ENCODE results near the gene ORMDL2. TPM values are rescaled to one million over a fixed set of nuclear protein-coding genes. Genes with fewer than 3 reads are reported as not detected.

The ORMDL2 gene
- total RNA-seq, 4 donors from 2014 or later, result 9.2 to 13.1 (median 11.9) TPM

DNA sequence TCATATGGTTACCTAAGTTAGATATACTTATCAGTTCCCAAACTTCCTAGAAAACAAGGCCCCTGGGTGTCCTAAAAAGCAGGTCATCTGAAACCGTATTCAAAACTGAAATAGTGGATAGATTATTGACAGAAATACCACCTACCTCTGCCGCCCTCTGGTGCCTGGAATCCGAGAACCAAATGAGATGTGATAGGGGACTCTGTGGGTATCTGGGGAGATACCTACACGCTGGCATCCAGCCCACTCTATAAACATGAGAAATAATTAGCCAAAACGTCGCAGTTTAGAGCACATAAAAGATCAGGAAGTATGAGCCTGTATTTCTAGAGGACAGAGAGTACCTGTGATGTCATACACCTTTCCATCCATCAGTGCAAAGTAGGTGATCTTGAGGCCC lies 4.4 kb downstream of the ORMDL2 start:
- Histone ChIP-seq H3K36me3 (peaks cover 0 to 48% of the 10 kb centered on the region in 2 donors), H3K27me3 (no peaks in the 10 kb centered on the region), H3K4me3 (no peak overlapping the region), H3K9me3 (no peaks in the 10 kb centered on the region), H3K27ac (no peak overlapping the region), H3K4me1 (peaks cover 0 to 42% (median 13%) of the 10 kb centered on the region in 3 donors)
- WGBS, 2 donors (ENCODE audit: low coverage in 1 of 2), result 29 to 36% methylated on average over 6 of the region's 6 CpGs
- ATAC-seq, result no peak
- TF ChIP-seq, protein P1, sequence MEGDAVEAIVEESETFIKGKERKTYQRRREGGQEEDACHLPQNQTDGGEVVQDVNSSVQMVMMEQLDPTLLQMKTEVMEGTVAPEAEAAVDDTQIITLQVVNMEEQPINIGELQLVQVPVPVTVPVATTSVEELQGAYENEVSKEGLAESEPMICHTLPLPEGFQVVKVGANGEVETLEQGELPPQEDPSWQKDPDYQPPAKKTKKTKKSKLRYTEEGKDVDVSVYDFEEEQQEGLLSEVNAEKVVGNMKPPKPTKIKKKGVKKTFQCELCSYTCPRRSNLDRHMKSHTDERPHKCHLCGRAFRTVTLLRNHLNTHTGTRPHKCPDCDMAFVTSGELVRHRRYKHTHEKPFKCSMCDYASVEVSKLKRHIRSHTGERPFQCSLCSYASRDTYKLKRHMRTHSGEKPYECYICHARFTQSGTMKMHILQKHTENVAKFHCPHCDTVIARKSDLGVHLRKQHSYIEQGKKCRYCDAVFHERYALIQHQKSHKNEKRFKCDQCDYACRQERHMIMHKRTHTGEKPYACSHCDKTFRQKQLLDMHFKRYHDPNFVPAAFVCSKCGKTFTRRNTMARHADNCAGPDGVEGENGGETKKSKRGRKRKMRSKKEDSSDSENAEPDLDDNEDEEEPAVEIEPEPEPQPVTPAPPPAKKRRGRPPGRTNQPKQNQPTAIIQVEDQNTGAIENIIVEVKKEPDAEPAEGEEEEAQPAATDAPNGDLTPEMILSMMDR (IDR thresholded peaks at IDR 0.05), result peak in 1 of 4 experiments; percentile 16
- no peak for TF ChIP-seq EP300 (IDR thresholded peaks at IDR 0.05)

GRCh38 chr12:55823419-55823818 lies 5.6 kb downstream of the ORMDL2 start:
- TF ChIP-seq POLR2AphosphoS5 (IDR thresholded peaks at IDR 0.05), result no peak
- TF ChIP-seq, protein P1 (IDR thresholded peaks at IDR 0.05), result no peak
- no peak for TF ChIP-seq POLR2A (IDR thresholded peaks at IDR 0.05)
- TF ChIP-seq EP300 (IDR thresholded peaks at IDR 0.05), result no peak
- Histone ChIP-seq H3K27me3 (no peaks in the 10 kb centered on the region), H3K4me3 (no peak overlapping the region), H3K27ac (no peak overlapping the region), H3K36me3 (peaks cover 0 to 51% of the 10 kb centered on the region in 2 donors), H3K4me1 (peaks cover 0 to 51% (median 22%) of the 10 kb centered on the region in 3 donors), H3K9me3 (no peaks in the 10 kb centered on the region)
- no peak for ATAC-seq
- WGBS, 2 donors (ENCODE audit: low coverage in 1 of 2), result 83 to 90% methylated on average over 3 to 4 of the region's 4 CpGs

DNA sequence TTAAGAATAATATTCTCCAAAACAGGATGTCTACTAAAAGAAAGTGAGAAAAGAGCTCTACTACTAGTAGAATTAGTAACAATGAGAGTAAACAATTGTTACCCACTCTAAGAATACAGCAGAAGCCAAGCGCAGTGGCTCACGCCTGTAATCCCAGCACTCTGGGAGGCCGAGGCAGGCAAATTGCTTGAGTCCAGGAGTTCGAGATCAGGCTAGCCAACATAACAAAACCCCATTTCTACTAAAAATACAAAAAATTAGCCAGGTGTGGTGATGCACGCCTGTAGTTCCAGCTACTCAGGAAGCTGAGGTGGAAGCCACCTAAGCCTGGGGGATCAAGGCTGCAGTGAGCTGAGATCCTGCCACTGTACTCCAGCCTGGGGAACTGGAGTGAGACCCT lies 6.9 kb downstream of the ORMDL2 start:
- WGBS, 2 donors (ENCODE audit: low coverage in 1 of 2), result 60 to 80% methylated on average over 1 to 3 of the region's 5 CpGs
- peaks cover 0 to 45% of the 10 kb centered on the region in 2 donors for H3K36me3 ChIP-seq

GRCh38 chr12:55827806-55828205 lies 10.0 kb downstream of the ORMDL2 start:
- no peak for ATAC-seq

More for the DNA sequence above, 6.9 kb downstream of the ORMDL2 start:
- Histone ChIP-seq H3K27ac (no peak overlapping the region), H3K4me3 (no peak overlapping the region), H3K27me3 (no peaks in the 10 kb centered on the region), H3K9me3 (no peaks in the 10 kb centered on the region), H3K4me1 (peaks cover 0 to 50% (median 22%) of the 10 kb centered on the region in 3 donors)
- TF ChIP-seq POLR2AphosphoS5 (IDR thresholded peaks at IDR 0.05) (no peak), POLR2A (IDR thresholded peaks at IDR 0.05) (no peak), EP300 (IDR thresholded peaks at IDR 0.05) (no peak)
- TF ChIP-seq, protein P1 (IDR thresholded peaks at IDR 0.05), result no peak
- ATAC-seq, result no peak

DNA sequence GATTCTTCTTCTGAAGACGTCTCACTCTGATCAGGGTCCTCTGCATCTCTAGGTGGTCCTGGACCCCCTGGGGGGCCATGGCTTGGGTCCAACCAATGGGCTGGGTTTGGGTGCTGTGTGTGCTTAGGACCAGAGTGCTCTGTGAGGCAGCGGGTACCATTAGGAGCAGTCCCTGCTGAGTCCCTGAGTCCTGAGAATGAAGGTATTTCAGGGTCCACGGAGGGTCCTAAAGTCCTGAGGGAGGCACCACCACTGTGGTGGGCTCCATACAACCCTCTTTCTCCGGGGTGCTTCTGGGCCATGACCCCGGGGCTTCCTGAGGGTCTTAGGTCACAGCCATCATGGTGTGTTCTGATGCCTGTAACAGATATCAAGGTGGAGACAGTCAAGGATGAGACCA lies 10.5 kb downstream of the ORMDL2 start:
- peaks cover 0 to 12% of the 10 kb centered on the region in 2 donors for H3K36me3 ChIP-seq
- TF ChIP-seq EP300 (IDR thresholded peaks at IDR 0.05), result no peak
- no peak for TF ChIP-seq POLR2A (IDR thresholded peaks at IDR 0.05)
- no peak for TF ChIP-seq POLR2AphosphoS5 (IDR thresholded peaks at IDR 0.05)
- TF ChIP-seq, protein P1 (IDR thresholded peaks at IDR 0.05), result no peak
- H3K4me3 ChIP-seq, result peak overlapping the region in 1 of 2 donors; percentile 75
- no peaks in the 10 kb centered on the region for H3K27me3 ChIP-seq
- H3K27ac ChIP-seq, result peak overlapping the region in 3 of 4 donors; percentile 86 to 92 (median 91)
- no peak for ATAC-seq
- H3K4me1 ChIP-seq, result peaks cover 0 to 79% (median 25%) of the 10 kb centered on the region in 3 donors
- no peaks in the 10 kb centered on the region for H3K9me3 ChIP-seq
- 75% methylated on average over 2 of the region's 5 CpGs; no CpG with 5 or more reads in 1 of the 2 donors for WGBS, 2 donors (ENCODE audit: low coverage in 1 of 2)

More at GRCh38 chr12:55827806-55828205, 10.0 kb downstream of the ORMDL2 start:
- Histone ChIP-seq H3K4me1 (peaks cover 0 to 76% (median 25%) of the 10 kb centered on the region in 3 donors), H3K36me3 (peaks cover 0 to 14% of the 10 kb centered on the region in 2 donors), H3K27ac (peak overlapping the region in 3 of 4 donors; percentile 33 to 91 (median 86)), H3K27me3 (no peaks in the 10 kb centered on the region), H3K4me3 (no peak overlapping the region), H3K9me3 (no peaks in the 10 kb centered on the region)
- TF ChIP-seq, protein P1 (IDR thresholded peaks at IDR 0.05), result no peak
- TF ChIP-seq POLR2AphosphoS5 (IDR thresholded peaks at IDR 0.05) (no peak), EP300 (IDR thresholded peaks at IDR 0.05) (no peak), POLR2A (IDR thresholded peaks at IDR 0.05) (no peak)
- 91% methylated on average over 6 to 15 of the region's 15 CpGs for WGBS, 2 donors (ENCODE audit: low coverage in 1 of 2)

All from gastroesophageal sphincter (tissue), 4 donors.